Measurements from ENCODE around the gene MYO5B. TPM values are rescaled to one million over a fixed set of nuclear protein-coding genes. Genes with fewer than 3 reads are reported as not detected.

MYO5B gene
- total and polyA plus RNA-seq, 10 of the 15 experiments (the other 5 are each of a cell fraction or from before 2014, with no cell fraction given), result 2.5 to 4.5 (median 3.3) TPM

DNA sequence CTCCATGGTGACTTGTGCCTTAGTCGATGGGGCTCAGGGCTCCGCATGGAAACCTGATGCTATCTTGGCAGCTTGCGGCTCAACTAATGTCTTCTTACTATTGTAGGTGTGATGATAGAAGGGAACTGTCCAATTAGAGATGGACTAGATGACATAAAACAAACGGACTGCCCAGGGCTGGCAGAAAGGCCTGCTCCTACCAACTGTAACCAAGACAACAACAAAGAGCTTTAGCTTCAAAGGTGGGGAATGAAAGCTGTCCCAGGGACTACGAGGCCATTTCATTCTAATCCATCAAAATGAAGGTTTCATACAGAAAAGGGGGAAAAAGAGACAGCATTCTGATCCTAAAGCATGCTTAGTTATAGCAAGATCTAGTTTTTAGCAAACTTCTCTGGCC is 194.7 kb downstream of the MYO5B start (continued):
- TF ChIP-seq, protein P1, sequence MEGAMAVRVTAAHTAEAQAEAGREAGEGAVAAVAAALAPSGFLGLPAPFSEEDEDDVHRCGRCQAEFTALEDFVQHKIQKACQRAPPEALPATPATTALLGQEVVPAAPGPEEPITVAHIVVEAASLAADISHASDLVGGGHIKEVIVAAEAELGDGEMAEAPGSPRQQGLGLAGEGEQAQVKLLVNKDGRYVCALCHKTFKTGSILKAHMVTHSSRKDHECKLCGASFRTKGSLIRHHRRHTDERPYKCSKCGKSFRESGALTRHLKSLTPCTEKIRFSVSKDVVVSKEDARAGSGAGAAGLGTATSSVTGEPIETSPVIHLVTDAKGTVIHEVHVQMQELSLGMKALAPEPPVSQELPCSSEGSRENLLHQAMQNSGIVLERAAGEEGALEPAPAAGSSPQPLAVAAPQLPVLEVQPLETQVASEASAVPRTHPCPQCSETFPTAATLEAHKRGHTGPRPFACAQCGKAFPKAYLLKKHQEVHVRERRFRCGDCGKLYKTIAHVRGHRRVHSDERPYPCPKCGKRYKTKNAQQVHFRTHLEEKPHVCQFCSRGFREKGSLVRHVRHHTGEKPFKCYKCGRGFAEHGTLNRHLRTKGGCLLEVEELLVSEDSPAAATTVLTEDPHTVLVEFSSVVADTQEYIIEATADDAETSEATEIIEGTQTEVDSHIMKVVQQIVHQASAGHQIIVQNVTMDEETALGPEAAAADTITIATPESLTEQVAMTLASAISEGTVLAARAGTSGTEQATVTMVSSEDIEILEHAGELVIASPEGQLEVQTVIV (IDR thresholded peaks at IDR 0.05; ENCODE audit: borderline replicate concordance, partially characterized antibody), result no peak

GRCh38 chr18:49999128-49999527 is 195.8 kb downstream of the MYO5B start:
- 31% methylated on average over 6 of the region's 6 CpGs for WGBS (ENCODE audit: insufficient coverage, insufficient replicate concordance, low lambda C conversion rate, missing lambda C conversion rate)
- no peak overlapping the region for H3K9ac ChIP-seq (ENCODE audit: control insufficient read depth, insufficient read depth, low read length)
- FAIRE-seq (no peak), DNase-seq (ENCODE audit: low read depth, low spot score) (no peak), ATAC-seq (peak; percentile 21; the same call in 2 of the 3 replicates)
- in situ Hi-C loops (cut with MboI), result no loop called here
- no peaks in the 10 kb centered on the region for H3K4me1 ChIP-seq (ENCODE audit: control insufficient read depth, insufficient read depth, low read length)
- no peaks in the 10 kb centered on the region for H3K9me3 ChIP-seq (replicated peaks; ENCODE audit: control insufficient read depth, insufficient read depth, low read length)
- ChIA-PET SMC1A (ENCODE audit: uncharacterized antibody, unreplicated experiment) (interaction anchor here (1.0 to 1.3 kb wide), 2 partner anchors 10 to 15 kb away, joined by 3 read pairs; no protein-coding TSS in a partner anchor), POLR2A (no interaction called here), CTCF (no interaction called here), RAD21 (ENCODE audit: unreplicated experiment) (interaction anchor here (0.5 kb wide), 1 partner anchor 146 kb away, joined by 4 read pairs; no protein-coding TSS in a partner anchor)
- H3K27me3 ChIP-seq (replicated peaks in 1 of 2; ENCODE audit: control insufficient read depth in 2 of 2, insufficient read depth in 2 of 2, low read length in 1 of 2), result no peaks in the 10 kb centered on the region; a peak in 1 of 4 replicates
- no peaks in the 10 kb centered on the region for H4K20me1 ChIP-seq (ENCODE audit: control insufficient read depth, insufficient read depth)
- no peaks in the 10 kb centered on the region for H3K79me2 ChIP-seq (ENCODE audit: control insufficient read depth, insufficient read depth, low read length)
- H3K27ac ChIP-seq (ENCODE audit: control insufficient read depth, insufficient read depth), result no peak overlapping the region
- H2AFZ ChIP-seq (ENCODE audit: control insufficient read depth, low read depth, low read length), result no peak overlapping the region
- H3K4me3 ChIP-seq, result no peak overlapping the region
- no peak overlapping the region for H3K4me2 ChIP-seq (ENCODE audit: control insufficient read depth, insufficient read depth)
- no peak for TF ChIP-seq FOXK2 (IDR thresholded peaks at IDR 0.05)
- TF ChIP-seq, protein P2, sequence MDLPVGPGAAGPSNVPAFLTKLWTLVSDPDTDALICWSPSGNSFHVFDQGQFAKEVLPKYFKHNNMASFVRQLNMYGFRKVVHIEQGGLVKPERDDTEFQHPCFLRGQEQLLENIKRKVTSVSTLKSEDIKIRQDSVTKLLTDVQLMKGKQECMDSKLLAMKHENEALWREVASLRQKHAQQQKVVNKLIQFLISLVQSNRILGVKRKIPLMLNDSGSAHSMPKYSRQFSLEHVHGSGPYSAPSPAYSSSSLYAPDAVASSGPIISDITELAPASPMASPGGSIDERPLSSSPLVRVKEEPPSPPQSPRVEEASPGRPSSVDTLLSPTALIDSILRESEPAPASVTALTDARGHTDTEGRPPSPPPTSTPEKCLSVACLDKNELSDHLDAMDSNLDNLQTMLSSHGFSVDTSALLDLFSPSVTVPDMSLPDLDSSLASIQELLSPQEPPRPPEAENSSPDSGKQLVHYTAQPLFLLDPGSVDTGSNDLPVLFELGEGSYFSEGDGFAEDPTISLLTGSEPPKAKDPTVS (IDR thresholded peaks at IDR 0.05; ENCODE audit: low read depth, low read length), result no peak
- no peak for TF ChIP-seq ASH2L (IDR thresholded peaks at IDR 0.05; ENCODE audit: borderline replicate concordance, low read depth)
- TF ChIP-seq, protein P3, sequence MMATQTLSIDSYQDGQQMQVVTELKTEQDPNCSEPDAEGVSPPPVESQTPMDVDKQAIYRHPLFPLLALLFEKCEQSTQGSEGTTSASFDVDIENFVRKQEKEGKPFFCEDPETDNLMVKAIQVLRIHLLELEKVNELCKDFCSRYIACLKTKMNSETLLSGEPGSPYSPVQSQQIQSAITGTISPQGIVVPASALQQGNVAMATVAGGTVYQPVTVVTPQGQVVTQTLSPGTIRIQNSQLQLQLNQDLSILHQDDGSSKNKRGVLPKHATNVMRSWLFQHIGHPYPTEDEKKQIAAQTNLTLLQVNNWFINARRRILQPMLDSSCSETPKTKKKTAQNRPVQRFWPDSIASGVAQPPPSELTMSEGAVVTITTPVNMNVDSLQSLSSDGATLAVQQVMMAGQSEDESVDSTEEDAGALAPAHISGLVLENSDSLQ (IDR thresholded peaks at IDR 0.05), result no peak
- no peak for TF ChIP-seq PAX8 (IDR thresholded peaks at IDR 0.05)
- no peak for TF ChIP-seq TCF7 (IDR thresholded peaks at IDR 0.05; ENCODE audit: borderline replicate concordance)
- no TSS peak for BruUV-seq (replicated peaks)
- no peaks in the 10 kb centered on the region for H3K36me3 ChIP-seq (ENCODE audit: control insufficient read depth in 2 of 2, insufficient read depth in 2 of 2, low read length in 1 of 2)
- intact Hi-C loops (cut with micrococcal nuclease; ENCODE audit: unreplicated experiment), result no loop called here
